H1 (cell line): ENCODE measurements around the gene TLR1. TPM values are rescaled to one million over a fixed set of nuclear protein-coding genes. Genes with fewer than 3 reads are reported as not detected.

ENCODE experiments used
- EP300 ChIP-seq, 2 experiments: IDR thresholded peaks; 1 replicate in 1 of 2; 2 replicates in 1 of 2; pipeline ENCODE4 v1.6.1; 2011 to 2012; ENCODE audit warnings: low read depth in 2 of 2, low read length in 2 of 2, mild to moderate bottlenecking in 2 of 2, borderline replicate concordance in 1 of 2, inconsistent platforms in 1 of 2, moderate library complexity in 1 of 2
- NRF1 ChIP-seq: IDR thresholded peaks from 2 replicates; pipeline ENCODE4 v1.6.1; 2011; ENCODE audit warnings: mild to moderate bottlenecking, low read depth, low read length, improper control_type of control experiment
- SIN3A ChIP-seq, 2 experiments: IDR thresholded peaks in 1 of 2; conservative IDR thresholded peaks in 1 of 2; 2 replicates each; pipeline ENCODE4 v1.6.1; 2011 to 2012; ENCODE audit warnings: low read length in 2 of 2, improper control_type of control experiment in 1 of 2, low read depth in 1 of 2, mild to moderate bottlenecking in 1 of 2
- SRF ChIP-seq: IDR thresholded peaks from 2 replicates; pipeline ENCODE4 v1.6.1; 2011; ENCODE audit warnings: mild to moderate bottlenecking, low read depth, low read length, moderate library complexity
- polyA plus RNA-seq, 7 experiments: library from polyadenylated mRNA; depleted of rRNA in 3 of 7; stranded (reverse) in 5 of 7; unstranded in 2 of 7; fragments of >200 nt in 5 of 7; fragments of 200-250 nt in 2 of 7; gene quantifications; 1 replicate in 5 of 7; 2 replicates in 1 of 7; 4 replicates in 1 of 7; pipeline versions ENCODE4 v1.2.1 to v1.2.3, GENCODE V29; 2011 to 2013; ENCODE audit warnings: missing spikeins in 2 of 7, mixed read lengths in 2 of 7
- total RNA-seq: library from RNA; stranded (reverse); fragmentation: NEBNext Ultra II Directional; extraction: Animal tissue kit (Norgen Biotek cat#: 25700); gene quantifications from 2 replicates; pipeline ENCODE4 v1.2.1, GENCODE V29; 2021

Gene TLR1
- total and polyA plus RNA-seq, 2 of the 8 experiments (the other 6 are each of a cell fraction or from before 2014, with no cell fraction given), result not detected

- no peak for TF ChIP-seq NRF1
- TF ChIP-seq SRF, result no peak
- no peak for TF ChIP-seq EP300 (IDR thresholded peaks at IDR 0.05; ENCODE audit: borderline replicate concordance in 1 of 2, low read depth in 2 of 2, low read length in 2 of 2)
- no peak for TF ChIP-seq SIN3A (conservative IDR thresholded peaks at IDR 0.05 in 1 of 2, IDR thresholded peaks at IDR 0.05 in 1 of 2; ENCODE audit: low read depth in 1 of 2, low read length in 2 of 2)
- TF ChIP-seq, all 59 proteins: peak for 0
Observed at GRCh38 chr4:38784141-38784540, 20.4 kb downstream of the TLR1 start (continued).
